NCI-H345 treated with DMSO at 0.1 percent for 48 hours (cell line): ENCODE measurements around the gene ACAP2.
"Not testable (repeated sequence)": the region's sequence is repeated elsewhere in the genome, so short reads cannot be mapped to it uniquely, and the experiment has no call there.

ENCODE experiments used
- DNase-seq: peaks from one replicate; lab custom pipeline; 2025; ENCODE audit not compliant: unreplicated experiment; lab: John Stamatoyannopoulos, UW

ACAP2 gene

GRCh38 chr3:195249057-195249770, 193.6 kb downstream of the ACAP2 start:
- no peak for DNase-seq

DNA sequence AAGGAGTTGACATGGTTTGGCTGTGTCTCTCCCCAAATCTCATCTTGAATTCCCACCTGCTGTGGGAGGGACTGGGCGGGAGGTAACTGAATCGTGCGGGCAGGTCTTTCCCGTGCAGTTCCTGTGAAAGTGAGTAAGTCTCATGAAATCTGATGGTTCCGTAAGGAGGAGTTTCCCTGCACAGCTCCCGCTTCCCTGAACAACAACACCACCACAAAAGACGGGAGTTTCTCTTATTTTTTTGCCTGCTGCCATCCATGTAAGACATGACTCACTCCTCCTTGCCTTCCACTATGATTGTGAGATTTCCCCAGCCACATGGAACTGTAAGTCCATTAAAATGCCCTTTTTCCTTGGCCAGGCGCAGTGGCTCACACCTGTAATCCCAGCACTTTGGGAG, 194.5 kb downstream of the ACAP2 start:
- DNase-seq: no peak

DNA sequence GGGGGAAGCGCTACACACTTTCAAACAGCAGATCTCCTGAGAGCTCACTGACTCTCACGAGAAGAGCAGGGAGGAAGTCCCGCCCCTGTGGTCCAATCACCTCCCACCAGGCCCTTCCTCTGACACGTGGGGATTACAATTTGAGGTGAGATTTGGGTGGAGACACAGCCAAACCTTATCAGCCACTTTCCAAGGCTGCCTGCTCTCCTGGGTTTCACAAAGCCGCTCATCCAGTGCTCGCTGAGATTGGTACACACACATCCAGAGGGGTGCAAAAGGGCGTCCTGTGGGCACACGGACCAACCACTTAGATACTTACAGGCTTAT, 195.0 kb downstream of the ACAP2 start:
- no peak for DNase-seq

- no peak for DNase-seq
These were observed 195.5 kb downstream of the ACAP2 start for GRCh38 chr3:195247086-195247862.

DNA sequence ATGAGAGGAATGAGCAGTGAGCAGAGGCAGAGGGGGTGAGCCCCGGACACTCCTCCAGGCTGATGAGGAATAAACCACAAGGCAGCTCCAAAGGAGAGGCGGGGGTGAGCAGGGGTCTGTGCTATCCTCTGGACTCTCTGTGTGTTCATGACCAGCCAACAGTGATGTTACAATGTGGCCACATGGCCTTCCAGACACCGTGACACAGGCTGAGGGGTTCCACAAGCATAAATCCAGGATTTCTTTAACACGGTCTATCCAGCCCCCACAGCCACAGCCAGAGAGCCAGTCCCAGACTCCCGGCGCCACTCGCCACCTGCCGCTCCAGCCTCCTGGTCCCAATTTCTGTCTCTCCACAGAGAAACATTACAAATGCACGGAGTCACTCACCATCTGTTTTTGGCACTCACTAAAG, 196.2 kb downstream of the ACAP2 start:
- DNase-seq: no peak

DNA sequence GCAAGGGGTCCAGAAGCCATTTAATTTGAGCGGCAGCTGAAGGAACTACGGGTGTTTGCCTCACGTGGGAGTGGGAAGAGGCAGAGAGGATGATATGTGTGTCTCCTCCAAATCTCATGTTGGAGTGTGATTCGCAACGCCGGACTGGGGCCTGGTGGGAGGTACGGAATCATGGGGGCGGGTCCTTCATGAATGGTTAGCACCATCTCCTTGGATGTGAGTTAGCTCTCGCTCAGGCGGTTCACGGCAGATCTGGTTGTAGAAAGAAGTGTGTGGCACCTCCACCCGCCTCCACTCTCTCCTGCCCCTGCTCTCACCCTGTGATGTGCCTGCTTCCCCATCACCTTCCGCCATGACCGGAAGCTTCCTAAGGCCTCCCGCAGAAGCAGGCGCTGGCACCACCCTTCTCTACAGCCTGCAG, 197.3 kb downstream of the ACAP2 start:
- DNase-seq: no peak

- no peak for DNase-seq
These were observed 201.0 kb downstream of the ACAP2 start for GRCh38 chr3:195241592-195242355.

GRCh38 chr3:195240939-195241338, 201.9 kb downstream of the ACAP2 start:
- DNase-seq: no peak

GRCh38 chr3:195240171-195240701, 202.6 kb downstream of the ACAP2 start:
- no peak for DNase-seq

DNA sequence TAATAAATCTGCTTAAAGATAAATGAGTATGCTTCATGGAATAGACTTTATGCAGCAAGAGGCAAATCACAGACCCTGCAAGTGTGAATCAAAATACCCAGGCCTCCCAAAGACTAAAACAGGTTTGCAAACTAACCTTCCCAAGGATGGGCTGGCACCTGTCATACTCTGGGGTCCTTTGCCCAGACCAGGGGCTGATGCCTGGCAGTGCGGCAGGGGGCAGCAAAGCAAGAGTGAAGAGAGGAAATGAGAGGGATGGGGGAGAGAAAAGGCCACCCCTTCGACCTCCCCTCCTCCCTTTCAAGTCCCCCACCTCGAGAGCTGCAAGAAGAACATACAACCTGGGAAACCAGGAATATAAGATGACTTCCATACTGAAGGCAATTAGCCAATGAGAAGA, 203.7 kb downstream of the ACAP2 start:
- no peak for DNase-seq

DNA sequence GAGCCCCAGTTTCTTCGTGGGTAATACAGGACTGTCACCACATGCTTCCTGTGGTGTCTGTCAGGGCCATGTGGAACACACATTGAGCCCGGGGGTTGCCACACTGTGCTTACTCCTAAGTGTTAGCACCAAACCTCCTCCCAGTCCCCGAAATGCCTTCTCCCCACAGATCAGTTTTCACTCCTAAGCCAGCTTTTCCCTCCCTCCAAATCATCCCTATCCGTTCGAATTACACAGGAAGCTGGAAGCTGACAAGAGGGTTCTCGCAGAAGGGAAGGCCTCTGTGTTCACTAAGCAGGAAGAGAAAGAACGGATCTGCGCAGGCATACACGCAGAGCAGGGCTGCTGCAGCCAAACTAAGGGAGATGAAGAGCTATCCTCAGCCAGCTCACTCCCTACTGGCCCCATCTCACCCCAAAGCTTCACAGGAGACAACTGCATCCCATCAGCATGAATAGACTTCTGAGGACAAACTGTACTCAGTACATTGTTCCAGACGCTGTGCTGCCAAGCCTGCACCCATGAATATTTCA, 204.2 kb downstream of the ACAP2 start:
- no peak for DNase-seq

DNA sequence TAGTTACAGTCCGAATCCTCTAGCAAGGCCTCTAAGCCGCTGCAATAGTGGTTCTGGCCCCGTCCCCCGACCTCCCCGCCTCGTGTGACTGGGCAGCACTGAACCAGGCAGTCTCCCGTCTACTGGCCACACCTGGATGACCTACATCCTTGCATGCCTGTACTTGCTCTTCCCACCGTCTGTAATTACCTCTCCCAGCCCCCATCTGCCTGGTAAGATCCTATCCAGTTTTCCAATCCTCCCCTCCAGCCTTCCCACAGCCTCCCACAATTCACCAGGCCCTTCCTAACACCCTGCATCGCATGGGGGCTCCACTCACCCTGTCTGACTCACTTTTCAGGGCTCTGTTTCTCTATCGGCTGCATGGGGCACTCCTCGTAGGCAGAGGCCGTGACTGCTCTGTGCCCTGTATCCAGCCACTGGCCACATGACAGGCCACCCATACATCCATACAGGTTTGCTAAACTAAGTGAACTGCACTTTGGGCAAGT, 204.7 kb downstream of the ACAP2 start:
- DNase-seq: no peak

DNA sequence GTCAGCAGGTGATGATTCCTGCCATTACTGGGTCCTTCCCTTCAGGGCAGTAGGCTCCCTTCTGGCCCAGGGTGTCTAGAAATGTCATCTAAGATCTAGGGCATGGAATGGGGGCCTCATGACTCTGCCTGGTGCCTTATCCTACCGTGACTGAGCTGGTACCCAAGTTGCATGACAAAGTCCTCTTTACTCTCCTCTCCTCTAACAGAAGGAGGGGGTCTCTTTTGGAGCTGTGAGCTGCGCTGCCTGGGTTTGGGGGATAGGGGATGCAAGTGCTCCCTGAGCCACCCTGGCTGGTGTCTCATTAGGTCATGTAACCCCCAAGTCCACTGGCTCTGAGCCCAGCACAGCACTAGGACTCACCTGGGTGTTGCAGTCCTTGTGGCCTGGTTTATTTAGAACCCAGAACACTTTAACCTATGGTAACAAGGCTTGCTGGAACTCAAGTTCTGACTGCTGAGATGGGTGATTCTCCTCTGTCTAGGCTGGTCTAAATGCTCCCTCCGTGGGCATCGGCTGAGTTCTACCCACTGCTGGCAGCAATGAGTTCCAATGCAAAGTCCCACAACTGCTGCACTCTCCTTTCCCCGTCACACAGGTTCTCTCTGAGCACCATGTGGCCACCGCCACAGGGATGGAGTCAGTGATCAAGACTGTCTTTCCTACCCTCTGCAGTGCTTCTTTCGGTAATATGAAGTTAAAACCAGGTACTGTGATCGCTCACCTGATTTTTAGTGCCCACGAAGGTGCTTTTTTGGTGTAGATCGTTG, 205.8 kb downstream of the ACAP2 start:
- DNase-seq: no peak

DNA sequence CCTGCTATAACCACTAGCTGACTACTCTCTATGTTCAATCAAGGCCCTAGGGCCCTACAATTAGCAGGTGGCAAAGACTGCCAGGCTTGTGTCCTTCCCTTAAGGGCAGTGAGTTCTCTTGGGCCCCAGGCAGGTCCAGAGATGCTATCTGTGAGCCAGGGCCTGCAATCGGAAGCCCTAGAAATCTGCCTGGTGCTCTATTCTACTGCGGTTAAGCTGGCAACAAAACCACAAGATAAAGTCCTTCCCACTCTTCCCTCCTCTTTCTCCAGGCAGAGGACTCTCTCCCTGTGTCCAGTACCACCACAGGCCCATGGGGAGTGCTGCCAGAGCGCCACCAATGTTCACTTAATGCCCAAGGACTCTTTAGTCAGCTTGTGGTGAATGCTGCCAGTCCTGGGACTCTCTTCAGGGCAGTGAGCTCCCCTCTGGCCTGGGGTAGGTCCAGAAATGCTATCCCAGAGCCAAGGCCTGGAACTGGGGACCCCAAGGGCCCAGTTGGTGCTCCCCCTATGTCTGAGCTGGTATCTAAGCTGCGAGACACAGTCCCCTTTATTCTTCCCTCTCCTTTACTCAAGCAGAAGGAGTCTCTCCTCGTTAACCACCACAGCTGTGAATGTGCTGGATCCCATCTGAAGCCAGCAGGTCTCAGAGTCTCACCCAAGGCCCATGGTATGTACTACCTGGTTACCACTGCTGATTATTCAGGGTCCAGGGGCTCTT, 206.6 kb downstream of the ACAP2 start:
- DNase-seq: no peak

DNA sequence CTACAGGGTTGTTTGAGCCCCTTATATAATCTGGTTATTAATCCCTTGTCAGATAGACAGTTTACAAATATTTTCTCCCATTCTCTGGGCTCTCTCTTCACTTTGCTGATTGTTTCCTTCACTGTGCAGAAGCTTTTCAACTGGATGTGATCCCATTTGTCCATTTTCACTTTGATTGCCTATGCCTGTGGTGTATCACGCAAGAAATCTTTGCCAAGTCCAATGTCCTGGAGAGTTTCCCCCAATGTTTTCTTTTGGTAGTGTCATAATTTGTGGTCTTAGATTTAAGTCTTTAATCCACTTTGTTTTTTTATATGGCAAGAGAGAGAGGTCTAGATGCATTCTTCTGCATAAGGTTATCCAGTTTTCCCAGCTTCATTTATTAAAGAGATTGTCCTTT, 212.6 kb downstream of the ACAP2 start:
- DNase-seq: no peak

- DNase-seq: not testable (repeated sequence)
These were observed 213.9 kb downstream of the ACAP2 start for GRCh38 chr3:195228886-195229285.

DNA sequence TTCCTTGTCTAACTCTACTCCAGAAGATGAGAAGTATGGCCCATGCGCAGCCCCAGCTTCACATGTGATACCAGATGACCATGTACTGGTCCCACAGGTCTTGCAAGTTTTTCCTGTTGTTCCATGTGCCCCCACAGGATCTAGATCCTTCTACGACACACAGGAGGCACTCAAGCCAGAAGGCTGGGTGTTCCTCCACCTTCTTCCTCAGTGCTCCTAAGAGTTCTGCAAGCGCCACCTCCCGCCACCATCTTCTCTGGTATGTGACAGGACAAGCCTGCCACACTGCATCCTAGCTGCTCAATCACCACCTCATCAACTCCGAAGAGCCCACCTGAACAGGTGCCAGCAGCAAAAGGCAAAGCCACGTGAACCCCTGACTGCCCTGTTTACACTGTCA, 214.9 kb downstream of the ACAP2 start:
- DNase-seq: no peak

DNA sequence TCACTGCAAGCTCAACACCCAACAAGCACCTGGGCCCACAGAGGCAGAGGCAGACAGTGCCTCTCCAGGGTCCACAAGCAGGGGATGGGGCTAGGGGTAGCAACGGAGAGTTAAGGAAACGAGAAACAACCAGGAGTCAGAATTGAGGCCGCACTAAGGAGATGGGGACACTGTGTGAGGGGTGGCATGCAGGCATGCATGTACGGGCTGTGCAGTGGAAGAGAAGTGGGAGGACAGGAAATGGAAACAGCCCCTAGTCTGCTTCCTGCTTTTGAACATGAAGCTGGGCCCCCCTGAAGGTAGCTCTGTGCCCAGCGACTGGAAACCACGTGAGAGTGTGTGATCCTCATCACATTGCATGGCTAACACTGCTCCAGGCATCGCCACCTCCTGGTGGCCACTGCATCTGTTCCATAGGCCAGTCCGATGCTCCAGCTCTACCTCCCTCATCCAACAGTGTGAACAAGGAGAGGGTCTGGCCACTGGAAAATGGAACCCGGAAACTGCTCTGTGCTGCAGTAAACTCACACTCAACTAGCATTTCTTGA, 215.8 kb downstream of the ACAP2 start:
- no peak for DNase-seq

DNA sequence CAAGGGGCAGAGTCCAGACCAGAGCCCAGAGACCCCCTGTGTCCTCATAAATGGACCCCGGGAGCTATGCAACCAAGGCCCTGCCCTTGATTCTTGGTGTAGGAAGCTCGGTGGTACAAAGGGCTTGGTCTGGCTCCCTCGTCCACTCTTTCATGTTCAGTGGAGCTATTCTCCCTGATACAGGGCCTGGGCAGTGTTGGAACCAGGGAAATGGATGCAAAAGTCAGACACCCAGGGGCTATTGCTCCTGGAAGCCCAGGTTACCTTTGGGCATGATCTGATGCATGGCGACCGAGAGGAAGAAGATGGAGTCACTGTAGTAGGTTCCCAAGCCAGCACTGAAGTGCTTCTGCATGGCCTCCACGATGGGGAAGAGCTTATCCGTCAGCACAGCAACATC, 216.4 kb downstream of the ACAP2 start:
- no peak for DNase-seq
